ENCODE results near the gene TFCP2.
"Not testable (repeated sequence)": the region's sequence is repeated elsewhere in the genome, so short reads cannot be mapped to it uniquely, and the experiment has no call there.

Gene TFCP2, protein sequence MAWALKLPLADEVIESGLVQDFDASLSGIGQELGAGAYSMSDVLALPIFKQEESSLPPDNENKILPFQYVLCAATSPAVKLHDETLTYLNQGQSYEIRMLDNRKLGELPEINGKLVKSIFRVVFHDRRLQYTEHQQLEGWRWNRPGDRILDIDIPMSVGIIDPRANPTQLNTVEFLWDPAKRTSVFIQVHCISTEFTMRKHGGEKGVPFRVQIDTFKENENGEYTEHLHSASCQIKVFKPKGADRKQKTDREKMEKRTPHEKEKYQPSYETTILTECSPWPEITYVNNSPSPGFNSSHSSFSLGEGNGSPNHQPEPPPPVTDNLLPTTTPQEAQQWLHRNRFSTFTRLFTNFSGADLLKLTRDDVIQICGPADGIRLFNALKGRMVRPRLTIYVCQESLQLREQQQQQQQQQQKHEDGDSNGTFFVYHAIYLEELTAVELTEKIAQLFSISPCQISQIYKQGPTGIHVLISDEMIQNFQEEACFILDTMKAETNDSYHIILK

DNA sequence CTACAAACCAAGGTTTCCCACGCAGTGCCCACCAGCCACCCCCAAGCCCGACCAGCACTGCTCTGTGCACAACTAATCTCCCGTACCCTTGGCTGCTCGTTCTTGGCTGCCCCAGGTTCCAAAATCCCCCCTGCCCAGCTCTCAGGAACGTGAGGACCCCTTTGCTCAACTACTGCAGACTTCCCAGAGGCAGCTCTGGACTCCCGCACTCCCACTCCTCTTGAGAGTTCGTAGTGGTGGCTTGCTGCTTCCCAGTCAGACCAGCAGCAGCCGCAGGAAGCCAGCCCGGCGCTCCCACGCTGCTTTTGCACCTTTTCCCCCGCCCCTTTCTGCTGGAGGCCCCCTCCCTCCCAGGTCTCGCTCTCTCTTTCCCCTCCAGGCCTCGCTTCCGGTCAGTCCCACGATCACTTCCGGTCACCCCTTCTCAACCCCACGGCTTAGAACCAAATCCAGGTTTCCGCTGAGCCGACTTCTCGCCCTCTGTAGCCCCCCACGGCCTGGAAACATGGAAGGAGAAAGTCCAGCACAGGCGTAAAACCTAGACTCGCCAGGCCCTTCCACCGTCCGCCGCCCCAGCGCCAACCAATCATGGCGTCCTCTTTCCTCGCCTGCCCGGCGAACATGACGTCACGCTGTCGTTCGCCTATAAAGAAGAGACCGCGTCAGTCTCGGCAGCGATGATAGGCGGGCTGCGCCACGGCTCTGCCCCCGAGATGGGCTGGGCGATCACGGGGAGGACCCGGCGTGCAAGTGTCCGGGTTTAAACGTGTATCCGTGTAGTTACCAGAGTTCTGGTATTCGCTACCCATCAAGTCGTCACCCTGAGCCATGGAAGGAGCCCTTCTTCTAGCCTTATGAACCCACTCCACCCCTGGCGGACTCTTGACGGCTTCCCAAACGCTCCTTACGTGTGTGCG lies at the start of gene TFCP2:
TFCP2 (minus strand) TSS at position 621 of the 917 bp plus-strand sequence. CDS start 713 bp downstream, outside the sequence.
- DNase-seq: peak; percentile 77

DNA sequence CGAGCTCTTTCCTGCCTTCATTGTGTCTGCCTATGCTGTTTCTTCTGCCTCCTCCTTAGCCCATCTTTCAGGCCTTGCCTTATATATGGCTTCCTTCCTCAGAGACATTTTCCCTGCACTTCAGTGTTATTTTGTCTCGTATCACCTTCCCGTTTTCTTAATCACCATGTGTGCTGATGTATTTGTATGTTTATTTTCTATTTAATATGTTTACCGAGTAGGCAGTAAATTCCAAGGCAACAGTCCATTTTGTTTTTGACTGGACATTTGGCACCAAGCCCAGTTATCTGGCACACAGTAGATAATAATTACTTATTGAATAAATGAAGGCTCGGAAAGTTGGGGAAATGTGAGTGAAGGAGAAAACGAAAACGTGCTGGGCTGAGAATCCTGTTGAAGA lies 49.5 kb upstream of the TFCP2 start:
- no peak for DNase-seq

DNA sequence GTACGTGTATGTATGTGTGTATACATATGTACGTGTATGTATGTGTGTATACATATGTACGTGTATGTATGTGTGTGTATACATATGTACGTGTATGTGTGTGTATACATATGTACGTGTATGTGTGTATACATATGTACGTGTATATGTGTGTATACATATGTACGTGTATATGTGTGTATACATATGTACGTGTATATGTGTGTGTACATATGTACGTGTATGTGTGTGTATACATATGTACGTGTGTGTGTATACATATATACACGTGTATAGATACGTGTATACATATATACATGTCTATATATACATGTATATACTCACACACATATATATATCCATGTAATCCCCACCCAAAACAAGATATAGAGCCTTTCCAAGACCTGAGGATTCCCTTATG lies 46.9 kb upstream of the TFCP2 start:
- DNase-seq: not testable (repeated sequence)

DNA sequence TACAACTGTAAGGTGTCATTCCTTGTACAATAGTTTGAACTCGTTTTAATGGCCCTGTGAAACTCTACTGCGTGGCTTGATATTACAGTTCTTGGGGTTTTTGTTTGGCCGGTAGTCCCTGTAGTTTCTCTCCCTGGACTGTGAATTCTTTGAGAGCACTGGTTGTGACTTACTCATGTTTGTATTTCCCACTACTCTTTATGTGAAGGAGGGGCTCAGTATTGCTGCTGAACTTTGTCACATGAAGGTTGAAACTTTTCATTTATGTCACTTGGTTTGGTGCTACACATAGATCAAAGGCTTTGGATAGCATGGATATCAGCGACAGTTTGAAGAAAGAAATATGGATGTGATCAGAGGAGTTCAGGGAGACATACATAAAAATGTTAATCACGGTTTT lies 46.4 kb upstream of the TFCP2 start:
- no peak for DNase-seq

DNA sequence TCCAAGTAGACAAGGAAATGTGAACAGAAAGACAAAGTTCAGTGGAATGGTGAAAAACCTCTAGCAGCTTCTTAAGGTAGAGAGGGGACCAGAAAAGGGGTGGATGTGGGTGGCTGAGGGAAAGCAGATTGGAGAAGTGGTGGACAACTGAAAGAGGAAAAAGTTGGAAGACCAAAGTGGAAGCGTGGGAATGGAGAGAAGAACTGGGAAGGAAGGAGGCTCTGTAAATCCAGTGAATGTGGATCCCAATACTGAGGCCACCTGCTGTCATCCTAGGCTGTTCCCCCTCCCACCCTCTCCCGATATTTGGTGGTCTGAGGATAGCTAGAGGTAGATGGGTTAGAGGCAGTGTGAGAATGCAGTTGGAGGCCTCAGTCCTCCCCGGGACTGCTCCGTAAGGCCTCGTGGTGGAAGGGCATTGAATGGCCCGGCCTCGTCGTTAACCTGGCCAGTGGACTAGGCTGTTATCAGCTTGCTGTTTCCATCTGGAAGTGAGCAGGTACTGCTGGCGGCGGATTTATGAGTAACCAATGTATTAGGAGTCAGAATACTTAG lies 45.7 kb upstream of the TFCP2 start:
- no peak for DNase-seq

DNA sequence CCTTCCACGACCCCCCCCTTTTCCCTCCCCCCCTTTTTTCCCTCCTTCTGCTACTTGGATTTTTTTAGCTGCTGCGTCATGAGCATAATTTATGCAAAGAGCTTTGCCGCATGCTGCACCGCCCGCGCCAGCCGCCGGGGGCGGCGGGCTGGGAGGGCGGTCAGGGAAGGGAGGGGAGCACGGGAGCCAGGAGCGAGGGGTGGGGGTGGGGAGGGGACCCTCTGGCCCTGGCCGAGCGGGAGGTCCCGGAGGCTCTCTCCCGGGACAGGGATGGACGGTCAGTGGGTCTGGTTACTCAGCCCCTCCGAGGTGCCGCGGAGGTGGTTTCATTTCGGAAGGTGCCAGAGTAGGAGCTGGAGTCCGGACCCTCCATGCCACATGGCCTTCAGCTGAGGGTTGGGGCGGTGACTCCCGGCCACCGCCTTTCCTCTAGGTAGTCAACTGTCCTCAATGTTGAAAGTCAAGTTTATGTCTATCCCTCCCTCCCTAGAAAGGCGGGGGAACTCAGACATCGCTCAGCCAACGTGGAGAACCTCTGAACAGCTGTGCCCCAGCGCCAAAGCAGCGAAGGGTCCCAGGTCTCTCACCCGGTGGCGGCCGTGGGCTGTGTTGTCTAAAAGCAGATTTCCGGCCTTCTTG lies 45.2 kb upstream of the TFCP2 start, which contains the start of gene POU6F1:
POU6F1 (minus strand) TSS at position 95 of the 639 bp plus-strand sequence. CDS start 11,226 bp downstream, outside the sequence.
- DNase-seq: peak; percentile 18

DNA sequence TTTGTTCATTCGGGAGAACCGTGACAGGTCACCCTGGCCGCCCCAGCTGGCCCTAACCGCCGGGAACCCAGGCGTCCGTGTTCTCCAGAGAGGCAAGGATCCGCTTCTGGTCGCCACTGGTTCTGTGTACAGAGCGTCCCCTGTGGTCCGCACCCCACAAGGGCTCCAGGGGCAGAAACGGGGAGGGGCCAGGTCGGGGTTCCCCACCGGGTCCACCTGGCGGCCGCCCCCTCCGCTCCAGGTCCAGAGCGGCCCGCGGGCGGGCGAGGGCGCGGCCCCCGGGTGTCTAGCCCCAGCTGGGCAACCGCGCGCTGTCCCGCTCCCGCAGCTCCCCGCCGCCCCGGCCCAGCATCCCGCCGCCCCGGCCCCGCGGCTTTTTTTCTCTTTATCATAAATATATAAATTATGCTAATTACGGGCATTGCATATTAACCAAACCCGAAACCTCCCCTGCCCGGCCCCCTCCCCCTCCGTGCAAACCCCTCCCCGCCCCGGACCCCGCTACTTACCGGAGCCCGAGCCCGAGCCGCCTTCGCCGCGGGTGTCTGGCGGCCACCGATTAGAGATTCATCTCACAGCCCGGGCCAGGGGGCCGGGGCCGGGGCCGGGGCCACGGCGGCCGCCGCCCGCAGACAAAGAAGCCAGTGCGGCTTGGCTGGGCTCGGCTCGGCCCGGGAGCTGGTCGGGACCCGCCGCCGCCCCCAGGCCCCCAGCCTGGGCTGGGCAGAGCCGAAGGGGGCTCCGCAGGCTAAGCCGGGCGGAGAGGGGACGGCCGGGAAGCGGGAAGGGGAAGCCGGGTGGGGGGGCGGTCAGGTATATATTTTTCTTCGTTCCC lies 44.4 kb upstream of the TFCP2 start:
- DNase-seq: no peak

DNA sequence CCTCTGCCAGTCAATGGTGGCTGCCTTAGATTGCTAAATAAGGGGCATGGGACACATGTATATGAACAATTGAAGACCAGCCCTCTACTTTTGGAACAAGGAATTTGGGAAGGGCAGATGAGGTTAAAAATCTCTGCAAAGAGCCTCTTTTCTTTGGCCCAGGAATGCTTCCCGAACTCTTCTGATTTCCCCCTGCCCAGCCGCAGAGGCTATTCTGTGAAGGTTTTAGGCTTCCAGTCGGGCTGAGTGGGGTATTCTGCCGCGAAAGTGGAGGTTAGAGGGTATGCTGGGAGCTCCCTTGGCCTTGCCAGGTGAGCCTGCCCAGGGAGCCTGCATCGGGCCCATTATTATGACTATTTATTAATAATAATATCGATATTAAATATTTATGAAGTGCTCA lies 43.7 kb upstream of the TFCP2 start:
- DNase-seq: no peak

DNA sequence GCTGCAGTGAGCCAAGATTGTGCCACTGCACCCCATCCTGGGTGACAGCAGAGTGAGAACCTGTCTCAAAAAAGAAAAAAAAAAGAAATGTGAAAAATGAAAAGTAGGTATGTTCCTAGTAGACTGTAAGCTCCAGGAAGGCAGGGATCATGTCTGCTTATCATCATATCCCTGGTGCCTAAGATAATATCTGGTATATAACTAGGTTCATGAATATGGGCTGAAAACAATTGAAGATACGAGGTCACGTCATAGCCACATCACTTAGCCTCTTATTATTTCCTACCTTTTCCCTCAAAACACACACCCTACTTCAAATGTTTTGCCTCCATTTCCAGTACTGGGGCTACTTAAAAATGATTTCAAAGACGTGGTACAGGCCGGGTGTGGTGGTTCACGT lies 42.0 kb upstream of the TFCP2 start:
- no peak for DNase-seq

DNA sequence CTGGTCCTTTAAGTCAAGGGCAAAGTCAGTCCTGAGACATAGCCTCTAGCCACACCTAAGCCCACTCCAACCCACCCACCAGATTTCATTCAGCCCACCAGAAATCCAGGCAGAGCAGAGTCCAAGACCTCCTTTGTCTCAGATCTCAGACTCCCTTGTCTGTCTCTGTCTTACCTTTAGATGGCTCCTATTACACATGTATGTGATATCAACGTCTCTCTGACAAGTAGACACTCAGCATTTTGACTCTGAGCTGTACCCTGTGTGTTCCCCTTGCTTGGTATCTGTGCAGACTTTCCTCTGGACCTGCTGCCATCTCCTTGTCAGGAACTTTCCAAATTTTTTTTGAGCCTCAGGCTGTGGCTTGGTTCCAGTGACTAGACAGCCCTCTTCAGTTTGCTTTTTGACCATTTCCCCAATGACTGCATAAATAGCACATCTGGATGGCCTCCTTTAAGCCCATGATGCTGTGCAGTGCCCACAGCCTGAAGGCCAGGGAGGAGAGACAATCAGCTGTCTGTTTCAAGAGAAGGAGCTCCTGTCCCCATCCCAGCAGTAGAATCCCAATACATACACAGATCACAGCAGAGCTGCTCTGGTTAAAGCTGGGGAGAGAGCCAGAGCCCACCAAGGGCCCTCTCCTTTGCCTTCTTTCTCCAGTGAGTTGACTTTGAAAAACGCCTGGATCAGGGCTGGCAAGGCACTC lies 37.9 kb upstream of the TFCP2 start:
- no peak for DNase-seq

DNA sequence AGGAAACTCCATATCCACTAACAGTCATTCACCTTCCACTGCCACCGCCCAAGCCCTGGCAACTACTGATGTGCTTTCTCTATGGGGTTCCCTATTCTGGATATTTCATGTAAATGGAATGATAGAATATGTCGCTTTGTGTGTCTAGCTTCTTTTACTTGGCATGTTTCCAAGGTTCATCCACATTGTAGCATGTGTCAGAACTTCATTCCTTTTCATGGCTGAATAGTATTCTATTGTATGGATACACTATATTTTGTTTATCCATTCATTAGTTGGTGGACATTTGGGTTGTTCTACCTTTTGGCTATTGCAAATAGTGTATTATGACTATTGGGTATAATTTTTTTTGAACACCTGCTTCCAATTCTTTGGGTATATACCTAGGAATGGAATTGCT lies 36.3 kb upstream of the TFCP2 start:
- no peak for DNase-seq

DNA sequence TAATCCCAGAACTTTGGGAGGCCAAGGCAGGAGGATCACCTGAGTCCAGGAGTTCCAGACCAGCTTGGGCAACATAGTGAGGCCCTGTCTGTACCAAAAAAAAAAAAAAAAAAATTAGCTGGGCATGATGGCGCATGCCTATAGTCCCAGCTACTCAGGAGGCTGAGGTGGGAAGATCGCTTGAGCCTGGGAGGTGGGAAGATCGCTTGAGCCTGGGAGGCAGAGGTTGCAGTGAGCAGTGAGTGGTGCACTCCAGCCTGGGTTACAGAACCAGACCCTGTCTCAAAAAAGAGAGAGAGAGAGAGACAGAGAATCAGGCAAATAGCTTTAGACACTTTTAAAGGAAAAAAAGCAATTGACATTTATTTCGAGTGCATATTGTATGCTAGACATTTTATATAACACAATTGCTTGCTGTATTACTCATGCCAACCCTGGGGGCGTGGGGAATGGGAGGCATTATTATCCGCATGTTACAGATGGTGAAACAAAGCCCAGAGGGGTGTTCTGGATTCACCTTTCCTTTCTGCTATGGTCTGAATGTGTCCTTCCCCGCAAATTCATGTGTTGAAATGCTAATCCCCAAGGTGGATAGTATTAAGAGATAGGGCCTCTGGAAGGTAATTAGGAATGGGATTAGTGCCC lies 35.2 kb upstream of the TFCP2 start:
- no peak for DNase-seq

DNA sequence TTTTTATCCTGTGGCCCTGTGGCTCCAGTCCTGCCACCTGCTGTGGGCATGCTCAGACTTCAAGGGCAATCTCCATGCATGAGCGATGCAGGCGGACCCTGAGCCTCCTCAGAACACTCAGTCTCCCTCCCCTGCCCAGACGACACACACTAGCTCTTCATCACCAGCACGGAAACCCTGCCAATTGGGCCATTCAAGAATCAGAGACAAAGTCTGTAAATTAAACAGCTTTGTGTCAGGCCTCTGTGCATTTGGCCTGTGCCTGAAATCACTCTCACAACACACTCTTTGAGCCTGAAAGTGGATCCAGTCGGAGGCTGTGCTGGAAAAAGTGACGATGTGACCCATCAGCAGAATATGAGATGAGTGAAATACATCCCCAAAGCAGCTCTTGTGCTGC lies 32.4 kb upstream of the TFCP2 start:
- no peak for DNase-seq

DNA sequence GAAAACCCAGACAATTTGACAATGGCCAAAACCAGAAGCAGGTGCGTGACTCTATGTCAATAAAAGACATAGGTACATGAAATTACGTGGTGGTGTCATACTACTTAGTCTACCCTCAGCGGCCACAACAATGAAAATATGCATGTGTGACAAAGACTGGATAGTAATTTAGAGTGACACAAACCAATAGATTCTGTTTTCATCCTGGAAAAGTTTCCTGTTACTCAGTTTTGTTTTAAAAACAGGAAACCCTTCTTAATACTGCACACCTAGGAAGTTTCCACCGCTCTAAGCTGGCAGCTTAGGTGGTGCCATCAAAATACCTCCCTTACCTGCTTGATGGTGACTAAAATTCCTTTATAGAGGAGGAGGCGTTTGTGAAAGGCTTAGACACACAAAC lies 29.8 kb upstream of the TFCP2 start:
- DNase-seq: no peak

DNA sequence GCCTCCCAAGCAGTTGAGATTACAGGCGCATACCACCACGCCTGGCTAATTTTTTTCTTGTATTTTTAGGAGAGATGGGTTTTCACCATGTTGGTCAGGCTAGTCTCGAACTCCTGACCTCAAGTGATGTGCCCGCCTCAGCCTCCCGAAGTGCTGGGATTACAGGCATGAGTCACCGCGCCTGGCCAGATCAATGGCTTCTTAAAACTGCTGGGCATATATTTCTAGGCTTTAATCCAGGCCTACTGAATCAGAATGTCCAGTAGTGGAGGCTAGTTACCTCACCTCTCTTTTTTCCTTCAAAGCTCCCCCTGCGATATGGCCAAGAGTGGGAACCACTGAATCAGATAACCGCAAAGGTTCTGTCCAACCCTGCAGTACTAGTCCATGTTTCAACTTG lies 27.9 kb upstream of the TFCP2 start:
- no peak for DNase-seq

DNA sequence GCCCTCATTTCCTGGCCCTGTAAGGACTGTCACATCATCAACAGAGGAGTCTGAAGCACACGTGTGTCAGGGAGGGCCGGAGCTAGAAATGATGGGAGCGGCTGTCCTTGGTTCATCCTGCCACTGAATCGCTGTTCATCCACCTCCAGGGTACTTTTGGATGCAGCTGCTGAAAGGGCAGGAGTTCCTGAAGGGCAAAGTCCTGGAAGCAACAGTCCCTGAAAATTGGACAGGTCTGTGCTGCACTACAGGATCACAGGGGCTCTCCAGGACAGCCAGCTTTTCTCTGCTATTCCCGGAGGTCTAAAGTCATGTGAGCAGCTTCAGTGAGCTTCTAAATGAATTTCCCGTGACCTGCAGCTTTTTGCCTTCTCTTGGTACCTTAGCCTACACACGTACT lies 27.2 kb upstream of the TFCP2 start:
- no peak for DNase-seq

DNA sequence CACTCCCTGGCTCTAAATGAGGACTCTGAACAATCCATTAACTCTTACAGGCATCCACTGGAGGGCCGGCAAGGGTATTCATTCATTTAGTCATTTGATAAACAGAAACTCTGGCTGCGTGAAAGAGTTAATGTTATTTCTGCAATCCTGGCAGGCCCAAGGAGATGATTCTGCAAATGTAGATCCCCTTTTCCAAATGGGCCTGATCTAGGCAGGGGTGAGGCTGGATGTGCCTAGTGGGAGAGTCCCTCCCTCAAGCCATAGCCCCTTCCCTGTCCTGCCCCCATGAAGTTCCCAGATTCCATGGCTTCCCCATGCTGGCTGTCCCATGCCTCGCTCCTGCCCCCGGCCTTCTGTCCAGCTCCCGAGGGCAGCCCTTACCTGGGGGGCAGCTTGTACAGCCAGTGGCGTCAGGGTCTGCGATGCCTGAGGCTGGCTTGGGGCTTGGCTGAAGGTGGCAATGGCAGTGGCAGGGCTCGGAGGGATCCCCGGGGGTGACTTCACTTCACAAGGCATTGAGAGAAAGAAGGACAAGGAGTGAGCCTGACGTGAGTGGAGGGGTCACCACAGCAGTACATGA lies 26.5 kb upstream of the TFCP2 start:
- DNase-seq: no peak

DNA sequence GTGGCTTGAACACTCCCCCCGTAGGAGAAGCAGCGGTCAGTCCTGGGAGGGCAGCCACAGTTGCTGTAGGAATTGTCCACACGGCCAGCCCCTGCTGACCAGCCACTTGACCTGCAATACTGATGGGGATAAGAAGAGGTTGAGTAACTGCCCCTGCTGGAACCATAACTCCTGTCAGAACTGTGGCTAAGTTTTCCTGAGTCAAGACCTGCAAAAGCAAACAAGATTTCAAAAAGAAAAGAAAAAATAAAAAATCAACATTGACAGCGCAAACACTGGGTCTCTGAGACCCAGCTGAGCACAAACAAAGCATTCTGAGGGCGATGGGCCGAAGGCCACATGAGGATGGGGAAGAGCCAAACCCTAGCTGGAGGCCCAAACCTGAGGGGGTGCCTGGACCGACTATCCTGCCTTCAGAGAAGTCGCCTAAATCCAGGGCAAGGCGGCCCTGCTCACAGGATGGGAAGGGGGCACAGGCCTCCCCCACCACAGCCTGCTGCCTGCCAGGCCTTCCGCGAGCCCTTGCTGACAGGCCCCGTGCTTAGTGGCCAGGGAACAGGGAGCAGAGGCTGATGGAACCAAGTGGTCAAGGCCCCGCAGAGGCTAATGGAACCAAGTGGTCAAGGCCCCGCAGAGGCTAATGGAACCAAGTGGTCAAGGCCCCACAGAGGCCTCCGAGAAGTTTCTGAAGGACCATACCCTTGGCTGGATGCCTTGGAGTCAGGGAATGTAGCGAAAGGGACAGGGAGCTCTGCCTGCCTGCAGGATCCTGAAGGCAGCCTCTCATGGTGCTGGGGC lies 25.8 kb upstream of the TFCP2 start:
- no peak for DNase-seq
